Measurements from ENCODE around the gene DEAF1. TPM values are rescaled to one million over a fixed set of nuclear protein-coding genes. Genes with fewer than 3 reads are reported as not detected.

DEAF1 gene
- total and polyA plus RNA-seq, 2 experiments from 2014 or later: 42.6 to 47.8 TPM

GRCh38 chr11:621838-622237 is 73.2 kb downstream of the DEAF1 start (continued):
- TF ChIP-seq CTCF (conservative IDR thresholded peaks at IDR 0.05; ENCODE audit: low read depth in 2 of 2): no peak
- no peak for TF ChIP-seq ZNF114 (CRISPR knock-in tag; IDR thresholded peaks at IDR 0.05)

- peaks cover 4% of the 10 kb centered on the region; the same call in 1 of the 2 replicates for H3F3A ChIP-seq (replicated peaks; ENCODE audit: low read depth)
- H3K9me2 ChIP-seq (ENCODE audit: insufficient read depth): no peaks in the 10 kb centered on the region
- Mint-ChIP-seq H3K4me3 (no peak overlapping the region), H3K36me3 (ENCODE audit: low read depth) (no peaks in the 10 kb centered on the region), H3K4me1 (no peaks in the 10 kb centered on the region), H3K27ac (no peak overlapping the region), H3K27me3 (ENCODE audit: insufficient read depth, low read depth, poor library complexity) (peaks cover 11% of the 10 kb centered on the region), H3K9me3 (no peaks in the 10 kb centered on the region)
- H3K27me3 ChIP-seq (ENCODE audit: insufficient read depth): peaks cover 5% of the 10 kb centered on the region; the same call in 1 of the 2 replicates
- no peak overlapping the region for H3K27ac ChIP-seq (ENCODE audit: low read depth)
- no peak for DNase-seq (ENCODE audit: low spot score)
- peaks cover 6% of the 10 kb centered on the region; the same call in 1 of the 2 replicates for H3K4me1 ChIP-seq (ENCODE audit: insufficient read depth)
- ATAC-seq: no peak
- TF ChIP-seq ZNF331 (CRISPR knock-in tag; IDR thresholded peaks at IDR 0.05; ENCODE audit: low read depth): no peak
- TF ChIP-seq POLR2AphosphoS5 (IDR thresholded peaks at IDR 0.05; ENCODE audit: low read depth): no peak
- no peak for TF ChIP-seq NANOG (IDR thresholded peaks at IDR 0.05; ENCODE audit: borderline replicate concordance)
- no peak for TF ChIP-seq ETS1 (IDR thresholded peaks at IDR 0.05)
- no peak for TF ChIP-seq EZH2phosphoT487 (IDR thresholded peaks at IDR 0.05; ENCODE audit: unreplicated experiment)
- TF ChIP-seq STAT1 (IDR thresholded peaks at IDR 0.05; ENCODE audit: unreplicated experiment): no peak
- no peak for TF ChIP-seq JUNB (IDR thresholded peaks at IDR 0.05; ENCODE audit: unreplicated experiment)
- TF ChIP-seq CTCF (conservative IDR thresholded peaks at IDR 0.05; ENCODE audit: low read depth in 2 of 2): no peak
- TF ChIP-seq CREB1 (CRISPR knock-in tag; IDR thresholded peaks at IDR 0.05; ENCODE audit: low read depth): no peak
- H3K36me3 ChIP-seq (ENCODE audit: insufficient read depth): no peaks in the 10 kb centered on the region
- no peaks in the 10 kb centered on the region for H4K20me1 ChIP-seq (replicated peaks; ENCODE audit: insufficient read depth)
- no peak overlapping the region for H2AFZ ChIP-seq
- H3K79me2 ChIP-seq (replicated peaks; ENCODE audit: insufficient read depth): no peaks in the 10 kb centered on the region
- no peak overlapping the region for H3K4me3 ChIP-seq
- no peak overlapping the region for H3K4me2 ChIP-seq
These were observed 73.8 kb downstream of the DEAF1 start for GRCh38 chr11:620935-621814.

Data from GM23338 (cell line).